HG02970 (cell line): ENCODE data around the gene ZNF606.

Experiments used
- ATAC-seq: cut with Tn5 transposase; IDR thresholded peaks from one replicate; pipeline ENCODE4 v1.9.1; 2021; ENCODE audit warnings: mild to moderate bottlenecking, moderate library complexity, moderate number of reproducible peaks; ENCODE audit not compliant: unreplicated experiment, low FRiP score

ZNF606 gene

GRCh38 chr19:57935731-57936130, 66.9 kb downstream of the ZNF606 start:
- no peak for ATAC-seq

GRCh38 chr19:57934820-57935665, 67.6 kb downstream of the ZNF606 start, which contains the start of gene ZNF418:
Gene ZNF418 (minus strand): TSS chr19:57935402. CDS start chr19:57933822, 1,580 bp downstream.
- no peak for ATAC-seq

- no peak for ATAC-seq
These were observed 75.0 kb downstream of the ZNF606 start for GRCh38 chr19:57927587-57927986.
